GM18868 (cell line): ENCODE data around the gene PLOD3.
"Not testable (repeated sequence)": the region's sequence is repeated elsewhere in the genome, so short reads cannot be mapped to it uniquely, and the experiment has no call there.

ENCODE experiments used
- ATAC-seq: cut with Tn5 transposase; IDR thresholded peaks from one replicate; pipeline ENCODE4 v1.9.1; 2021; ENCODE audit warnings: mild to moderate bottlenecking, moderate library complexity; ENCODE audit not compliant: unreplicated experiment

PLOD3 gene

GRCh38 chr7:101216001-101216859 lies 1.2 kb downstream of the PLOD3 start:
- ATAC-seq, result no peak

GRCh38 chr7:101212014-101212413 lies 5.4 kb downstream of the PLOD3 start:
- no peak for ATAC-seq

GRCh38 chr7:101211501-101211900 lies 5.9 kb downstream of the PLOD3 start:
- ATAC-seq, result no peak

GRCh38 chr7:101210143-101210542 lies 7.2 kb downstream of the PLOD3 start:
- ATAC-seq, result no peak

GRCh38 chr7:101208794-101209193 lies 8.6 kb downstream of the PLOD3 start:
- ATAC-seq, result no peak

- no peak for ATAC-seq
Measured at GRCh38 chr7:101207459-101207858, 9.9 kb downstream of the PLOD3 start.

GRCh38 chr7:101206665-101207042 lies 10.7 kb downstream of the PLOD3 start:
- no peak for ATAC-seq

GRCh38 chr7:101205901-101206664 lies 11.3 kb downstream of the PLOD3 start:
- no peak for ATAC-seq

- not testable (repeated sequence) for ATAC-seq
Measured at GRCh38 chr7:101203740-101204738, 13.3 kb downstream of the PLOD3 start.

GRCh38 chr7:101202603-101202918 lies 14.8 kb downstream of the PLOD3 start:
- no peak for ATAC-seq

GRCh38 chr7:101201695-101202602 lies 15.4 kb downstream of the PLOD3 start:
- ATAC-seq, result no peak

GRCh38 chr7:101200862-101201599 lies 16.4 kb downstream of the PLOD3 start, which contains the start of gene MOGAT3:
TSS of gene MOGAT3 (minus strand) at chr7:101201036. CDS start at chr7:101200854, 182 bp downstream.
- ATAC-seq, result no peak

GRCh38 chr7:101200504-101200861 lies 16.9 kb downstream of the PLOD3 start:
- ATAC-seq, result no peak

GRCh38 chr7:101199522-101199921 lies 17.9 kb downstream of the PLOD3 start:
- not testable (repeated sequence) for ATAC-seq

GRCh38 chr7:101198476-101198875 lies 18.9 kb downstream of the PLOD3 start:
- no peak for ATAC-seq

- ATAC-seq, result no peak
Measured at GRCh38 chr7:101197991-101198390, 19.4 kb downstream of the PLOD3 start.

- ATAC-seq, result no peak
Measured at GRCh38 chr7:101195884-101196283, 21.5 kb downstream of the PLOD3 start.

GRCh38 chr7:101189109-101189508 lies 28.3 kb downstream of the PLOD3 start:
- ATAC-seq, result no peak

- ATAC-seq, result no peak
Measured at GRCh38 chr7:101186844-101187428, 30.4 kb downstream of the PLOD3 start.
